NCI-H2107 treated with DMSO at 0.1 percent for 48 hours (cell line): Measurements from ENCODE around the gene MECP2.

Experiments
- DNase-seq: peaks from one replicate; lab custom pipeline; 2025; ENCODE audit not compliant: unreplicated experiment; lab: John Stamatoyannopoulos, UW

Gene MECP2

DNA sequence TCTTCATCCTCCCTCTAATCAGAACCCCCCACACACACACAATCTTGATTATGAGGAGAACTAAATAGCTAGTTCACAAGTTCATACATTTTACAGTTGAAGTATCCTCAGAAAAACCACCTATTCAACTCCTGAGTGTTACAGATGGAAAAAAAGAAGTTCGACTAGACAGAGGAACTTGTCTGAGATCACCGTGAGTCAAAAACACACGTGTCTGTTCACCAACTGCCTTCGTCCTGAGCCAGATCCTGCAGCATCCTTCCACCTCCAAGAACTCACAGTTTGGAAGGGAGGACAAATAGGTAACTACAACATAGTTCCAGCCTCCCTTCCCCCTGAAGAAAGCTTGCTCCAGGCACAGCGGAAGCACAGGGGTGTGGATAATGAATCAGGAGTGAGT, 58.9 kb downstream of the MECP2 start:
- no peak for DNase-seq

DNA sequence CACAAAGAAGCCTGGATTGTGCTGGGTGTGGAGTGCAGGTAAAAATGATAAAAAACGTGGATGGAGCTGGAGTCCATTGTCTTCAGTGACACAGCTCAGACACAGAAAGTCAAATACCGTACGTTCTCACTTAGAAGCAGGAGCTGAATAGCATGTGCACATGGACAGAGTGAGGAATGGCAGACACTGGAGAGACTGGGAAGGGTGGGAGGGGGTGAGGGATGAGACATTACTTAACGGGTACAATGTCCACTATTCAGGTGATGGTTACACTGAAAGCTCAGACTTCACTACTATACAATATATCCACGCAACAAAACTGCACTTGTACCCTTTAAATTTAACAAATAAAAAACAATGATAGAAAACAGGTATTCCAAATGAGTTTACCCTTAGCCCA, 59.8 kb downstream of the MECP2 start:
- DNase-seq: no peak

DNA sequence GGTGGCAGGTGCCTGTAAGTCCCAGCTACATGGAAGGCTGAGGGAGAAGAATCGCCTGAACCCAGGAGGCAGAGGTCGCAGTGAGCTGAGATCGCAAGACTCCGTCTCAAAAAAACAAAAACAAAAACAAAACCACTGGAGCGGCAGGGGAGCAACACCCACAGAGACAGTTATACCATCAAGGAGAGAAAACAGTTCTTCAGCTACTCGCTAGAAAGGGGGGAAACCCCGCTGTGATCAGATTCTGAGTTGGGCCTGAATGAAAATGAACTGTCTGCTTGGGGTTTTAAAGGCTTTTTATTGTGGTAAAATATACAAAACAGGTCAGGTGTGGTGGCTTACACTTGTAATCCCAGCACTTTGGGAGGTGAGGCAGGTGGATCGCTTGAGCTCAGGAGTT, 61.0 kb downstream of the MECP2 start:
- DNase-seq: no peak

DNA sequence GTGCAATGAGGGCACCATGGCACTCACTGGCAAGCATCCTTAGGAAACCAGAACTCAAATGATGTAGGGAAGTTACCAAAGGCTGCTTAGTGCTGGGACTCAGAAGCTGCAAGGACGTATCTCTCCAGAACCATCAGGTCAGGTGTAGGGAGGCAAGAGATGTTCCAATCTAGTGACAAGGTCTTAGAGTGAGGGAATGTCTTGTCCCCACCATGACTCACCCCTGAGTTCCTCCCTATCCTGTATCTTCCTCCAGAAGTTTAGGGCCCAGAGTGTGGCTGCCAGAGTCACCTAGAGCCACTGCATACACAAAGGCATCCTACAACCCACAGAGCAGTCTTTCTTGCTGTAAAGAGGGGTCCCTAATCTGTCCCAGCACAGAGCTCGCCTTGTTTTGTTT, 63.7 kb downstream of the MECP2 start:
- DNase-seq: no peak

DNA sequence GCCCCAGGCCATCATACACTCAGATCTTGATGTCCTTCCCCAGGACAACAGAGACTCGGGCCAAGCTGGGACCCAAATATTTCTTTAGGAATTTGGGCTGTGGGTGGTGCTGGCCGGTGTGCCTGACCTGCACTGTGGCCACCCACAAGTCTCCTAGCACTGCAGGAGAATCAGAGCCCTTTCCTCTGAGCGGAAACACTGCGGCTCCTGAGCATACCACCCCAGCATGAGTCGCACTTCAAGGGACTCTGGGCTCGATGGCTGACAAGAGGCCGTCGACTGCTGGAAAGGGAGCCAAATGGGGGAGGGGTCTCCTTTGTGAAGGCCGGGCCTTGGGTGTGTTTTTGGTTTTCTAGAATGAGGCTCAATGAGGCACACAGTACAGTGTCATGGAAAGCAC, 64.9 kb downstream of the MECP2 start:
- DNase-seq: no peak

DNA sequence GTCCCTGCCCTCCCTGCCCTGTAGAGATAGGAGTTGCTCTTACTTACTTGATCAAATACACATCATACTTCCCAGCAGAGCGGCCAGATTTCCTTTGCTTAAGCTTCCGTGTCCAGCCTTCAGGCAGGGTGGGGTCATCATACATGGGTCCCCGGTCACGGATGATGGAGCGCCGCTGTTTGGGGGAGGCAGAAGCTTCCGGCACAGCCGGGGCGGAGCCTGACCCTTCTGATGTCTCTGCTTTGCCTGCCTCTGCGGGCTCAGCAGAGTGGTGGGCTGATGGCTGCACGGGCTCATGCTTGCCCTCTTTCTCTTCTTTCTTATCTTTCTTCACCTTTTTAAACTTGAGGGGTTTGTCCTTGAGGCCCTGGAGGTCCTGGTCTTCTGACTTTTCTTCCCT, 65.4 kb downstream of the MECP2 start:
- no peak for DNase-seq

DNA sequence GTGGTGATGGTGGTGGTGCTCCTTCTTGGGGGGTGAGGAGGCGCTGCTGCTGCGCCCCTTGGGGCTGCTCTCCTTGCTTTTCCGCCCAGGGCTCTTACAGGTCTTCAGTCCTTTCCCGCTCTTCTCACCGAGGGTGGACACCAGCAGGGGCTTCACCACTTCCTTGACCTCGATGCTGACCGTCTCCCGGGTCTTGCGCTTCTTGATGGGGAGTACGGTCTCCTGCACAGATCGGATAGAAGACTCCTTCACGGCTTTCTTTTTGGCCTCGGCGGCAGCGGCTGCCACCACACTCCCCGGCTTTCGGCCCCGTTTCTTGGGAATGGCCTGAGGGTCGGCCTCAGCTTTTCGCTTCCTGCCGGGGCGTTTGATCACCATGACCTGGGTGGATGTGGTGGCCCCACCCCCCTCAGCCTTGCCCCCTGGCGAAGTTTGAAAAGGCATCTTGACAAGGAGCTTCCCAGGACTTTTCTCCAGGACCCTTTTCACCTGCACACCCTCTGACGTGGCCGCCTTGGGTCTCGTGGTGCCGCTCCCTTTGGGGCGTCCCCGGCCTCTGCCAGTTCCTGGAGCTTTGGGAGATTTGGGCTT, 66.7 kb downstream of the MECP2 start:
- DNase-seq: no peak

DNA sequence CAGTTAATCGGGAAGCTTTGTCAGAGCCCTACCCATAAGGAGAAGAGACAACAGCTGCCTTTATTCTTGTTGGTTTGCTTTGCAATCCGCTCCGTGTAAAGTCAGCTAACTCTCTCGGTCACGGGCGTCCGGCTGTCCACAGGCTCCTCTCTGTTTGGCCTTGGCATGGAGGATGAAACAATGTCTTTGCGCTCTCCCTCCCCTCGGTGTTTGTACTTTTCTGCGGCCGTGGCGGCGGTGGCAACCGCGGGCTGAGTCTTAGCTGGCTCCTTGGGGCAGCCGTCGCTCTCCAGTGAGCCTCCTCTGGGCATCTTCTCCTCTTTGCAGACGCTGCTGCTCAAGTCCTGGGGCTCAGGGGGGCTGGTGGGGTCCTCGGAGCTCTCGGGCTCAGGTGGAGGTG, 67.3 kb downstream of the MECP2 start:
- DNase-seq: no peak

DNA sequence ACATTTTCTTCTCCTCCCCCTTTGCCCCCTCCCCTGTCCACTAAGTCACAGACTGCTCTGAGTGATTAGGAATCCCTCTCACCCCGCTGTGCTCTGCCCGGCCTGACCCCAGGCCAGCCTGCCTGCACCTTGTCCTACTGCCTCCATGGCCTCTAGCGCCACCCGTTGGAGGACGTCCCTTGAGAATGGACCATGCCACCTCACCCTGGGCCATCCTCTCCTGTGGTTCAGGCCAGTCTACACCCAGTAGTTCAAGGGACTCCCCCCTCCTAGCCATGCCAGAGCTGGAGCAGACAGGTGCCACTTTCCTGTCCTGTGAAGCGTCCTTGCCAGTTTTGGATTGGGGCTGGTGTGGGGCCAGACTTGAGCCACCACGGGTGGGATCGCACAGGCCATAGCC, 68.1 kb downstream of the MECP2 start:
- no peak for DNase-seq

DNA sequence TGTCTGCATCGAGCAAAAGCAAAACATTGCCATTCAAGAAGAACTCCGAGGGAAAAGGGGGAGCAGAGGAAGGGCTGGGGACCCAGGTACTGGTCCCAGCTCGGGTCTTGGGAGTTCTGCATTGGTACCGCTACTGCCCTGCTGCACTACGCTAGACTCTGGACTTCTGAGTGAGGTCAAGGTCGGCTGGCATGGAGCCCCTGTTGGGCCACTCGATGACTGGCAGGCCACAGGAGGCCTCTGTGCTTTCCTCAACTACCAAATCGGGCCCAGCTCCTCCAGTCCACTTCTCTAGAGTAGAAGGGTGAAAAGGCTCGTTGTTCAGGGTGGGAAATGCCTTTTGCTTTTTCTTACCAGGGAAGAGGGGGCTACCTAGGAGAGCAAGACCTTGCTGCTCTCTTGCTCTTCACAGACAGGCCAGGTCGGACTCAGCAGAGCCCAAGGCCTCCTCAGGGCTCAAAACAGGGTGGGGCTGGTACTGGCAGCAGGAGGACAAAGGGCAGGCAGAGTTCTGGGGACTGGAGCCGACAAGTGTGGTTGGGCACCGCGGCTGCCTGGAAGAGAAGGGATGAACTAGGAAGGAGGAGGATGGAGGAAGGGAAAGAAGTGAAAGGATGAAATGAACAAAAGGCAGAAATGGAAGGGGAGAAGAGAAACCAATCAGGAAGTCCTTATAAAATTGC, 68.9 kb downstream of the MECP2 start:
- DNase-seq: no peak

DNA sequence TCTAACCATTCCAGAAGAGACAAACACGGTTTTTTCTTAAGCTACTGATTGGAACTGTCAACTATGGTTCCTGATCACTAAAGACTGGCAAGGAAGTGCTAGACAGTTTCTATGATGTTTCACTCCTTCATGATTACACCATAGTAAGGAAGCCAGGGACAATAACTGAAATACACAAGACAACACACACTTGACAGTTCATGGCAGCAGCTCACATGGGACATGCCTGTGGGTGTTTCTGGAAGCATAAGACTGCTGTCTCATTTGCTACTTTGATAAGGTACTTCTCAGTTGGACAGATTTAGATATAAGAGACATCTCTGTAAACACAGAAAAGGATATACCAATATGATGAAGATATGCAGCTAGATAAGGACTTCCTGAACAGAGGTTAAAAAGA, 69.5 kb downstream of the MECP2 start:
- DNase-seq: no peak

DNA sequence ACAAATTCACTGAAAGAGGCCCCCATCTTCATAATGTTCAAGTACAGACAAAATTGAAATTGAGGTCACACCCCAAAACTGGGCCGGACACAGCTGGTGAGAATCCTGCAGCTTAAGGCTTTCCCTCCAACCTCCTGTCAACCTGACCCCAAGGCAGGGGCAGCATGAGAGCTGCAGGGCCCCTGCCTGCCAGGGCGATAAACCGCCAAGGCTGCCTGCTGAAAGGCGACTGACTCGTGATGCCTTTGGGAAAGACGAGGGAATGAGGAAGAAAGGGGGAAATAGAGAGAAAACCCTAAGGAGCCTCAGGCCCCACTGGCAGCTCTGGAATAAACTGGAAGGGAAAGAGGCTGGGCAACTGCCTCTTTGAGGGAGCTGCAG, 70.5 kb downstream of the MECP2 start:
- no peak for DNase-seq

DNA sequence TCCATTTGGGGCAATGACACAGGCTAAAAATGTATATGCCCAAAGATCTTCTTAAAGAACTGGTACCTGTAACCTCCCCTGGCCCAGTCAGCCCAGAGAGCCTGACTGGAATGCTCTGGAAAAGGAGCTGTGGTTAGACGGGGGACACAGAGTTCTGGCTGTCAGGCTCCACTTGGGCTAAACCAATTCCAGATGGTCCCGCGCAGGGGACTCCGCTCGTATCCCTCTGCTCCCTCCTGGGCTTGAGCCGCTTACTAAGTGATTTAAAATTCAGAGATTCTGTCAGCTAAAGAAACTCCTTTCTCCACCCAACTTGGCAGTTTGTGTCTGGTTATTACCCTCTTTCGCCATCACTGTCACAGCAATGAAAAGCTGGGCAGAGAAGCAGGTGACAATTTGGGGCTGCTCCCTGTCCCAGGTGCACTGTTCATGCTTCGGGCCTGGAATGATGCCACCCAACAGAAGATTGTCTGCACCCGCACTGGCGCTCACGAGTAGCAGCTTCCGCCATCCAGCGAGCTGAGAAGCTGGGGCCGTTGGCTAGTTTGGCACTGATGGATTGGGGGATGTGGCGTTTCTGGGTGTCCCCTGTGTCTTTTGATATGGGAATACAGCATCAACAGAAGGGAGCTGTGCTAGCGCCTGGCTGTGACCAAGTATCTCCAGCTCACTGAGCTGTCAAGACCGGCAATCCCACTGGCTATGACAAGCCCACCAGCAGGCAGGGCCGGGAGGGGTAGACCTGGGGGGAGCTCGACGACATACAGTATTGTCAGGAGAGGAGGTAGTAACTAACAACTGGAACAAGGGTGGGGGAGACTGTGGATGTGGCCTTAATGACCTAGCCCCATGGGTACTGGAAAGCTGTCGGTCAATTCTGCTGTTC, 71.1 kb downstream of the MECP2 start:
- no peak for DNase-seq

DNA sequence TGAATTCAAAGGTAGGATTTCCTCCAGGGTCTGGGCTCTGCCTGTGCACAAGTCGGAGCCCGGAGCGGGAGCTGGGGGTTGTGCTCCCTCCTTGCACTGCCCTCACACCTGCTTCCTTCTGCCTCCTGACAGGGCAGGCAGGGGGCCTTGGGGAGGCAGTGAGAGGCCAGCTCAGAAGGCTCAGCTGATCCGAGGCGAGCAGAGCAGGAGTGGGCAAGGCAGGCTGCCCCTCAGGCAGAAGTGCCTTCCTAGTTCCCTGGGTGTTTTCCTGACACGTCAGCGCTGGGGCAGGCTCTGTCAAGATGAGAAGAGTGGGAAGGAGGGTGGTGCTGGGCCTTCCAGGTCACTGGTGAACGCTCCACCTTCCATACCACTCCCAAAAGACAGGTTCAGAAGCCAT, 72.3 kb downstream of the MECP2 start:
- no peak for DNase-seq

DNA sequence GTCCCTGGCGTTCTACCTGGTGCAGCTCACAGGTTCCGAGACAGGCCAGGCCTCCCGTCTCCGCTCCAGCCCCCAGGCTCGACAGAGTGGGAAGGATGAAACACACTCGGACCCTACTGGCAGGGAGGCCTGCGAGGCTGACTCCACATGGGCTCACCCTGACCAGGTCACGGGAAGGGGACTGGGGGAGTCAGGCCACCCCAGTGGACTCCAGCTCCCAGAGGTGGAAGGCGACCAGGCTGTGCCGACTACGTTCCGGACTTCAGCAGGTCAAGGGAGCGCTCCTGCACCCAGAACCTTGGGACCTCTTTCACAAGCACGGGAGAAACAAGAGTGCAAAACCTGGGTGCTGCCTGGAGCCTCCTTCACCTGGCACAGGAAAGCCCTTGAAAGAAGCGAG, 73.2 kb downstream of the MECP2 start:
- no peak for DNase-seq

DNA sequence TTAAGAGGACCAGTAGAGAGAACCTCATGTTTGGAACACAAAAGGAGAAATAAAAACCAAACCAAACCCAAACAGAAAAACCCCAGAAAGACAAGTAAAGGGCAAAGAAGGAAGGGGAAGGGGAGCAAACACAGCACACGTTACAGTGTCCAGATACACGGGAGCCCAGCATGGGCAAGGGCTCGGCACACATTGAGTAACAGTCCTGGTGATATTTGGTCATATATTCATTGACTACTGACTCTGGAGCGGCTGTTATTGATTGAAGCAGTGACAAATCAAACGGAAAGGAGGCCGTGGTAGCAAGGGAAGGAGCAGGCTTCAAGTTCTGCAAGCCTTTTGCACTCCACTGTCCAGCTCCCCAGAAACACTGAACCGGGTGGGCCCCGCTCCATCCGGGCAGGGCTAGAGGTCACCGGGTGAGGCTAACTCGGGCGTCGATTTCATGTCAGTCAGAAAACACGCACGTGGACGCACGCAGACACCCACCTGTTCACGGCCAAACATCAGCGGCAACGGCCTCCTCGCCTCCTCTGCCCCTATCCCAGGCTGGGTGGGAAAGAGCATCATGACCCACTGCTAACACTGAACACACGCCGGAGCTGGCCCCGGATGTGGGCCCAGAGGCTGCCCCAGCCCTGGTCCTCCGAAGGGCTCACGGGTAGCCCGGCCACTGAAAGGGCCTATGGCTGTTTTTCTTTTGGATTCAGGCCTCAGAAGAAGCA, 74.1 kb downstream of the MECP2 start:
- no peak for DNase-seq

DNA sequence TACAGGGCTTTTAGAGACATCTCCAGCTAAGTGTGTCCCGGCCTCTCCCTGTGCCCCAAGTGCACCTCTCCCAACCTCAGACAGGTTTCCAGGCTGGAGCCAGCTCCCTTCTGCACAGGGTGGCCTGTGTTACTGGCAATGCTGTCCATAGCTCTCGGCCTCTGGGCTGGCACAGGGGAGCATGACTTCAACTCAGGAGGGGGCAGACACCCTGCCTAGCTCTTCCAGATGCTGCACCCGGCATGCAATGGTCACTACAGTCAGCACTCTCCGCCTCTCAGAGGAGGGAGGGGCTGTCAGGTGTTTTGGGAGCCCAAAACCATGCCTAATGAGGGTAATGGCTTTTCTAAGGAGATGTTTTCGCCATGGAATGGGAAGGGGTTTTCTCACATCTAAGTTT, 75.4 kb downstream of the MECP2 start:
- no peak for DNase-seq

DNA sequence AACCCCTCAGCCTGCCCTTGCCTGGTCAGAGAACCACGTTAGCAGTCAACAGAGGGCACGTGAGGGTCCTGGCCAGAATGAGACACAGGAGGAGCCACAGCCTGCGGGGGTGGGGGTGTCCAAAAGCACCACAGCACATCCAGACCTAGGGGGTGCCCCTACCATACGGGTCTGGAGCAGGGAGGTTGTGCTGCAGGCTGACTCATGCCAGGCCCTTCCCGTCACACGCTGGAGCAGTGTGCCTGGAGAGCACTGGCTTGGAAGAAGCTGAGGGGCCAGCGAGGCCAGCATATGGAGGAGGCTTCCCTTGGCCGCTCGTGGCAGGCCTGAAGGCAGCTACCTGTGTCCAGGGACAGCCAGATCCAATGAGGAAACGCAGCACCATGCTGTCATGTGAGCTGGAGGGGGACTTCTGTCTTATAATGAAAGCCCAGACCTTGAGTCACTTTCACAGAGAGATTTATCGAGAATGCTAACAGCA, 76.3 kb downstream of the MECP2 start:
- DNase-seq: no peak

DNA sequence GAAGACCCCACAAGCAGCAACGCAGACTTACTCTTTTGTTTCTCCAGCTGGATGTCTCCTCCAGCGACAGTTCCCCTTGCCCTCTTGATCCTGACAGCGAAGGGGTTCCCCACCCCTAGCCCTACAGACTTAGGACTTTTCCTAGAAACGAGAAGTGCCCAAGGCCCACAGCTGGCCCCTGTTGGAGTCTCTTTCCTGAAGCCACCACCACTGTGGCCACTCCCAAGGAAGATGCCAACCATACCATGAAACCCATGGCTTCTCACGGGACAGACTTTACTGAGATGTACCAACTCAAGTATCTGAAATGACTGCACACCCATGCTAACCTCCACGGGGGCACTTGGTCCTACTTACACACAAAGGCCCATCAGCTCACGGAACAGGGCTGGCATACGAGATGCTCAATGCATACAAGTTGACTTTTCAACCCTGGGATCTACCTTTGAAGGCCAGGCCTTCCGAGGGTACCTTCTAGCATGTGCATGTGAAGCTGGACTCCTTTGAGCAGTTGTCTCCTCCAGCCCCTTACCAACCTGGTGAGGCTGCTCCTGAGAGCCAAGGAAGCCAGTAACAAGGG, 76.9 kb downstream of the MECP2 start:
- DNase-seq: no peak

DNA sequence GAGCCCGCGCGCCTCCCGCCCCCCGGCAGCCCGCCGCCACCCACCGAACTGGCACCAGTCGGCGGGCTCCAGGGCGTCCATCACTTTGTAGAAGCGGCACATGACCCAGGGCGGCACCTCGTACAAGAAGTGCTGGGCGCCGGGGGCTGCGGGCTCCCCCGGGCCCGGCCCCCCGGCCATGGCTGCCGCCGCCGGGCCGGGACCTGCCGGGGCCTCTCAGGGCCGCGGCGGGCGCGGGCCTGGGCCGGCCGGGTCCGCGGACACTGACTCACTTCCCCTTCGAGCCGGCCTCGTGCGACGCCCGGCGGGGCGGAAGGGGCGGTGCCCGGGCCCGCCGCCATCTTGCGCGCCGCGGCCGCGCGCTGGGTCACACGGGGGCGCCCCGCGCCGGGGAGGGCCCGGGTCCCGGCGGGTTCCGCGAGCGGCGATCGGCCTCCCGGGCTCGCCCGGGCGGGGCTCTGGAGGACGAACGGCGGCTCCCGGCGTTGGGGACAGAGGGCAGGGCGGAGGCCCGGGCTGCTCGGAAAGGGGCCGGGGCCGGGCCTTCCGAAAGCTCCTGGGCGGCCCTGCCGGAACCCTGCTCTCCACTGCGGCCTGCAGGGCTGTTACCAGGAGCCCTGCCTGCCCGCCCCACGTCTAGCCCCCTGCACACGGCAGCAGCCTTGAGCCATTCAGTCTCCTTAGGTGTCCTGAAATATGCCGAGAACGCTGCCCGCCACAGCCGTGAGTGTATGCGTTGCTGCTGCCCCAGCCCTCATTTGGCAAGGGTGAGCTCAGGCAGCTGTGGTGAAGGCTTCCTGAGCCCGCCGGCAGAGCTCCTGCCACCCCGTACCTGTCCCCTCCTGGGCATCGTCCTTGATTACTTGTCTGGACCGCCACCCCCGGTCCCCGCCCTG, 77.6 kb downstream of the MECP2 start, which contains the start of gene IRAK1:
Gene IRAK1, minus strand, starts transcription at position 270 of the 896 bp plus-strand sequence. Its CDS starts 90 bp downstream, at position 180.
- DNase-seq: no peak
